Testis (tissue), 2 donors: Measurements from ENCODE around the gene KIF17.

Source experiments
- POLR2A ChIP-seq: fragments of 450-650 bp; IDR thresholded peaks from one replicate; pipeline ENCODE4 v1.6.1; 2017; ENCODE audit warnings: antibody characterized with exemption, mild to moderate bottlenecking, moderate library complexity
- TF ChIP-seq, protein P1 (sequence below), 3 experiments: fragments of 450-650 bp in 2 of 3; fragments of 200-600 bp in 1 of 3; sonication (generic) in 1 of 3; IDR thresholded peaks; one replicate each; pipeline ENCODE4 v1.5.1; 2016 to 2019; ENCODE audit warnings: antibody characterized with exemption in 3 of 3, mild to moderate bottlenecking in 2 of 3, moderate library complexity in 1 of 3

DNA sequence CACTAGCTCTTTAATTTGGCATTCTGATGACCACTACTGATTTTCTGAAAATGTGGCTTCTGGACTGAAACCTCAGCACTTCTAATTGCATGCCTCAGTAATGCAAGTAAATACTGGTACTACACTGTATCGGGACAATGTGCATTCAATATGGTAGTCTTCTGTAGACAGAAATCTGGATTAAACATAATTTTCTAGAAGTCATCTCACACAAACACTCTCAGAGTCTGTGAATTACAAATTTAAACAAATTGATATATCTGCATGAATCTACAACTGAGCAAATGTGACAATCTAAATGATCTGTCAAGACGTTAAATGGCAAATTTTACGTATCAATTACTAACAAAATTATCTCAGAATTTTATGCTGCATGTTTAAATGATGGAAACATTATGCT is 45.6 kb upstream of the KIF17 start:
- TF ChIP-seq, protein P1, sequence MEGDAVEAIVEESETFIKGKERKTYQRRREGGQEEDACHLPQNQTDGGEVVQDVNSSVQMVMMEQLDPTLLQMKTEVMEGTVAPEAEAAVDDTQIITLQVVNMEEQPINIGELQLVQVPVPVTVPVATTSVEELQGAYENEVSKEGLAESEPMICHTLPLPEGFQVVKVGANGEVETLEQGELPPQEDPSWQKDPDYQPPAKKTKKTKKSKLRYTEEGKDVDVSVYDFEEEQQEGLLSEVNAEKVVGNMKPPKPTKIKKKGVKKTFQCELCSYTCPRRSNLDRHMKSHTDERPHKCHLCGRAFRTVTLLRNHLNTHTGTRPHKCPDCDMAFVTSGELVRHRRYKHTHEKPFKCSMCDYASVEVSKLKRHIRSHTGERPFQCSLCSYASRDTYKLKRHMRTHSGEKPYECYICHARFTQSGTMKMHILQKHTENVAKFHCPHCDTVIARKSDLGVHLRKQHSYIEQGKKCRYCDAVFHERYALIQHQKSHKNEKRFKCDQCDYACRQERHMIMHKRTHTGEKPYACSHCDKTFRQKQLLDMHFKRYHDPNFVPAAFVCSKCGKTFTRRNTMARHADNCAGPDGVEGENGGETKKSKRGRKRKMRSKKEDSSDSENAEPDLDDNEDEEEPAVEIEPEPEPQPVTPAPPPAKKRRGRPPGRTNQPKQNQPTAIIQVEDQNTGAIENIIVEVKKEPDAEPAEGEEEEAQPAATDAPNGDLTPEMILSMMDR (IDR thresholded peaks at IDR 0.05), result no peak
- no peak for TF ChIP-seq POLR2A
